ENCODE data around the gene SLIT3.
"Not testable (repeated sequence)": the region's sequence is repeated elsewhere in the genome, so short reads cannot be mapped to it uniquely, and the experiment has no call there.

SLIT3 gene

GRCh38 chr5:168648016-168648415 is 652.9 kb downstream of the SLIT3 start:
- DNase-seq (ENCODE audit: low read depth, low spot score), result no peak

- DNase-seq (ENCODE audit: low read depth, low spot score), result no peak
Observed at GRCh38 chr5:168647083-168647482, 653.9 kb downstream of the SLIT3 start.

- DNase-seq (ENCODE audit: low read depth, low spot score), result no peak
Observed at GRCh38 chr5:168646335-168646734, 654.6 kb downstream of the SLIT3 start.

- no peak for DNase-seq (ENCODE audit: low read depth, low spot score)
Observed at GRCh38 chr5:168645195-168645594, 655.7 kb downstream of the SLIT3 start.

GRCh38 chr5:168642019-168642418 is 658.9 kb downstream of the SLIT3 start:
- no peak for DNase-seq (ENCODE audit: low read depth, low spot score)

GRCh38 chr5:168638846-168639245 is 662.1 kb downstream of the SLIT3 start:
- not testable (repeated sequence) for DNase-seq (ENCODE audit: low read depth, low spot score)

- DNase-seq (ENCODE audit: low read depth, low spot score), result no peak
Observed at GRCh38 chr5:168637793-168638192, 663.1 kb downstream of the SLIT3 start.

GRCh38 chr5:168637281-168637680 is 663.7 kb downstream of the SLIT3 start:
- no peak for DNase-seq (ENCODE audit: low read depth, low spot score)

GRCh38 chr5:168630958-168631357 is 670.0 kb downstream of the SLIT3 start:
- not testable (repeated sequence) for DNase-seq (ENCODE audit: low read depth, low spot score)

- no peak for DNase-seq (ENCODE audit: low read depth, low spot score)
Observed at GRCh38 chr5:168624850-168625364, 676.0 kb downstream of the SLIT3 start.

- no peak for DNase-seq (ENCODE audit: low read depth, low spot score)
Observed at GRCh38 chr5:168620807-168621206, 680.1 kb downstream of the SLIT3 start.

- DNase-seq (ENCODE audit: low read depth, low spot score), result no peak
Observed at GRCh38 chr5:168614661-168615060, 686.3 kb downstream of the SLIT3 start.

- DNase-seq (ENCODE audit: low read depth, low spot score), result no peak
Observed at GRCh38 chr5:168613996-168614395, 686.9 kb downstream of the SLIT3 start.

- no peak for DNase-seq (ENCODE audit: low read depth, low spot score)
Observed at GRCh38 chr5:168613396-168613795, 687.5 kb downstream of the SLIT3 start.

GRCh38 chr5:168612996-168613395 is 687.9 kb downstream of the SLIT3 start:
- no peak for DNase-seq (ENCODE audit: low read depth, low spot score)

GRCh38 chr5:168612123-168612522 is 688.8 kb downstream of the SLIT3 start:
- no peak for DNase-seq (ENCODE audit: low read depth, low spot score)
